ENCODE data around the gene SIL1. TPM values are rescaled to one million over a fixed set of nuclear protein-coding genes. Genes with fewer than 3 reads are reported as not detected.

The SIL1 gene
- total RNA-seq (2022) (114 and 175 TPM in 2 replicates), Bru-seq, nascent RNA (percentile 90 among the genes with signal in this experiment), BruChase-seq, experiment 1, labeled RNA remaining after a 6-hour chase (percentile 82 among the genes with signal in this experiment), BruChase-seq, experiment 2, labeled RNA remaining after a 2-hour chase (percentile 84 among the genes with signal in this experiment)
- long read RNA-seq, transcript SIL1-201 (11 exons, 1,895 nt): minor isoform, 15 of 431 reads
- long read RNA-seq, transcript SIL1-202 (10 exons, 1,923 nt): major isoform, 258 of 431 reads
- long read RNA-seq, partial matches to known transcripts: 22 of 431 reads
- long read RNA-seq, other reads (novel, unspliced or antisense): 136 of 431 reads

DNA sequence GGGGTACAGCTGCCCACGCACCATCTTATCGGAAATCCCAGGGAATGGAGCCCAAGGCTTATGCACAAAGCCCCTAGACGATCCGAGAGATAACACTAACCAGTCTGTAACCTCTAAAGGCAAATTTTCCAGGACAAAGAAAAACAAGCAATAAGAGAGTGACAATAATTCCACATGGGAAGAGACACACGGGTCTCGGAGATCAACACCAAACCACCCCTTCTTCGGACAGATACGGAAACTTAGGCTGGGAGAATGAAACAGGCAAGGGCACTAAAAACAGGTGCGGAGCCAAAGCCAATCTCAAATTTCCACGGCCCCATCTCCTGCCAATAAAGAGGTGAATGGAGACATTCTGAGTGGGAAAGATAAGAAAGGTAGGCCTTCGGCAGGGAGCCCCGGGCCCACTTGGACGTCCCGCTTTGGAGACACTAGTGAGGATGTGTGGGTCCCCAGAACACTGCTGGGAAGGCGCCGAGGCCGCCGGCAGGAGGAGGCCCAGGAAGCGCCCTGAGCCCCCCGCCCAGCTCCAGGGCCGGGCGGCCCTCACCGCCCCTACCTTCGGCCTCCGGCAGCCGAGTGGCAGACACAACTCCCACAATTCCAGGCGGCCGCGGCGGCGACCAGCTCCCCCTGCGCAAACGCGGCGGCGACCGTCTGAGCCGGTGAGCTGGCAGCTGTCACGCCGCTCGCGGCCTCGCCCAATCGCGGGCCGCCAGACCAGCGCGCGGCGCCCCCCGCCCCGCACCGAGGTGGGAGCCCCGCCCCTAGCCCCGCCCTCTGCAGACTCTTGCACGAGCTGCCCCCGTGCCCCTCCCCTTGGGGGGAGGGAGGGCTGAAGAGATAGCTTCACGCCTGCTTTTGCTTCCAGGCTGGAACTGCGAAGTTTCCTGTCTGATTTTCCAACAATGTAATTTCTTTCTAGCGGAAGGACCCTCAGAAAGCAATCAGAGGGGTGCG lies at the start of gene SIL1:
TSS of gene SIL1 (minus strand) at position 659 of the 960 bp plus-strand sequence. CDS start 70,525 bp downstream, outside the sequence.
- Mint-ChIP-seq H3K36me3 (ENCODE audit: insufficient read depth, unreplicated experiment) (peaks cover 38% of the 10 kb centered on the region), H3K27ac (ENCODE audit: low read depth, unreplicated experiment) (peak within 1 kb of the TSS; percentile 93), H3K4me3 (ENCODE audit: unreplicated experiment) (peak within 1 kb of the TSS; percentile 84), H3K9me3 (ENCODE audit: unreplicated experiment) (no peaks in the 10 kb centered on the region), H3K4me1 (ENCODE audit: insufficient read depth, unreplicated experiment) (peaks cover 17% of the 10 kb centered on the region), H3K27me3 (ENCODE audit: insufficient read depth, unreplicated experiment) (no peaks in the 10 kb centered on the region)
- ChIA-PET CTCF (interaction anchor here (0.6 to 1.6 kb wide), 8 partner anchors 9 to 558 kb away, joined by 3 to 5 read pairs (median 3); no protein-coding TSS in a partner anchor), POLR2A (interaction anchor here (0.6 to 2.4 kb wide), 31 partner anchors 9 to 622 kb away, joined by 3 to 24 read pairs (median 5); partner anchors contain the start of genes HSPA9 and MATR3)
- peak; percentile 98 for DNase-seq (ENCODE audit: unreplicated experiment)
- BruUV-seq (replicated peaks): TSS peak; percentile 72
- intact Hi-C loops (cut with micrococcal nuclease): no loop called here
- no peak for TF ChIP-seq CTCF (IDR thresholded peaks at IDR 0.05; ENCODE audit: unreplicated experiment)

- Mint-ChIP-seq H3K4me3 (ENCODE audit: unreplicated experiment) (no peak overlapping the region), H3K4me1 (ENCODE audit: insufficient read depth, unreplicated experiment) (peaks cover 14% of the 10 kb centered on the region), H3K27ac (ENCODE audit: low read depth, unreplicated experiment) (no peak overlapping the region), H3K36me3 (ENCODE audit: insufficient read depth, unreplicated experiment) (no peaks in the 10 kb centered on the region), H3K27me3 (ENCODE audit: insufficient read depth, unreplicated experiment) (peaks cover 1% of the 10 kb centered on the region), H3K9me3 (ENCODE audit: unreplicated experiment) (no peaks in the 10 kb centered on the region)
- POLR2A ChIA-PET: interaction anchor here (1.2 to 1.8 kb wide), 2 partner anchors 14 to 26 kb away, joined by 3 to 7 read pairs; no protein-coding TSS in a partner anchor
- no TSS peak for BruUV-seq (replicated peaks)
- DNase-seq (ENCODE audit: unreplicated experiment): peak; percentile 77
- TF ChIP-seq CTCF (IDR thresholded peaks at IDR 0.05; ENCODE audit: unreplicated experiment): no peak
- CTCF ChIA-PET: interaction anchor here (0.8 to 2.4 kb wide), 5 partner anchors 15 to 422 kb away, joined by 3 to 9 read pairs (median 4); no protein-coding TSS in a partner anchor
- intact Hi-C loops (cut with micrococcal nuclease): no loop called here
Measured at GRCh38 chr5:139246394-139246793, 48.2 kb upstream of the SIL1 start.

GRCh38 chr5:139245637-139246339 lies 47.6 kb upstream of the SIL1 start:
- no peak for DNase-seq (ENCODE audit: unreplicated experiment)
- Mint-ChIP-seq H3K4me3 (ENCODE audit: unreplicated experiment) (no peak overlapping the region), H3K36me3 (ENCODE audit: insufficient read depth, unreplicated experiment) (no peaks in the 10 kb centered on the region), H3K9me3 (ENCODE audit: unreplicated experiment) (no peaks in the 10 kb centered on the region), H3K4me1 (ENCODE audit: insufficient read depth, unreplicated experiment) (peaks cover 14% of the 10 kb centered on the region), H3K27me3 (ENCODE audit: insufficient read depth, unreplicated experiment) (peaks cover 7% of the 10 kb centered on the region), H3K27ac (ENCODE audit: low read depth, unreplicated experiment) (no peak overlapping the region)
- ChIA-PET CTCF (interaction anchor here (0.7 to 2.4 kb wide), 7 partner anchors 16 to 421 kb away, joined by 3 to 9 read pairs (median 3); no protein-coding TSS in a partner anchor), POLR2A (interaction anchor here (0.7 to 1.8 kb wide), 4 partner anchors 14 to 305 kb away, joined by 3 to 7 read pairs (median 3); no protein-coding TSS in a partner anchor)
- intact Hi-C loops (cut with micrococcal nuclease): no loop called here
- TF ChIP-seq CTCF (IDR thresholded peaks at IDR 0.05; ENCODE audit: unreplicated experiment): no peak
- TSS peak; percentile 77 for BruUV-seq (replicated peaks)

All from MCF 10A (cell line).